A549 treated with AZD9567 at 1 μM for 4 hours (cell line): ENCODE results near the gene TBC1D12. TPM values are rescaled to one million over a fixed set of nuclear protein-coding genes. Genes with fewer than 3 reads are reported as not detected.

Experiments used
- total RNA-seq: library from RNA; stranded (reverse); fragments of 200-300 nt; extraction: Qiagen RNA extraction; gene quantifications from 5 replicates; pipeline ENCODE4 v1.2.3, GENCODE V29; 2022; ENCODE audit not compliant: insufficient read depth

TBC1D12 gene
- total RNA-seq = 4.1 to 6.7 TPM (median 5.8 TPM) in 5 replicates

DNA sequence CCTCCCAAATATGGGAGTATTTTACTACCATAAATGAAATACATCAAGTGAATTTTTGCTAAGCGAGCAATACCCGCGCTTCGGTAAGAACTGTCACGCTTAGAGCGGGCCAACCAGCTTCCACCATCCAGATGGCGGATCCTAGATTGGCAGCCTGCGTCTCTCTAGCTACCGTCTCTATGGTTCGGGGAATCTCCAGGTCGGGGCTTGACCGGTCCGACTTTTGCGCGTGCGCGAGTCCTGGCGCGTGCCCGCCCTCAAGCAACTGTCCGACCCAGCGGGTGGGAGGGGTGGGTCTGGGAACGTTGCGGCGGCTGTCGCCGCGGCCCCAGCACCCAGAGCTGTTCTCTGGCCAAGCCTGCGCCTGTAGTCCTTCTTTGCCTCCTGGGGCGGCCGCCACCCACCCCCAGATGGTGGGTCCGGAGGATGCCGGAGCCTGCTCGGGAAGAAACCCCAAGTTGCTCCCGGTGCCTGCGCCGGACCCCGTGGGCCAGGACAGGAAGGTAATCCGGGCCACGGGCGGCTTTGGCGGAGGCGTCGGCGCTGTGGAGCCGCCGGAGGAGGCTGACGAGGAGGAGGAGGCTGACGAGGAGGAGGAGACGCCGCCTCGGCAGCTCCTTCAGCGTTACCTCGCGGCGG lies at the start of gene TBC1D12:
TBC1D12 (plus strand) TSS at position 338 of the 639 bp plus-strand sequence; CDS start at position 411, 73 bp downstream.

DNA sequence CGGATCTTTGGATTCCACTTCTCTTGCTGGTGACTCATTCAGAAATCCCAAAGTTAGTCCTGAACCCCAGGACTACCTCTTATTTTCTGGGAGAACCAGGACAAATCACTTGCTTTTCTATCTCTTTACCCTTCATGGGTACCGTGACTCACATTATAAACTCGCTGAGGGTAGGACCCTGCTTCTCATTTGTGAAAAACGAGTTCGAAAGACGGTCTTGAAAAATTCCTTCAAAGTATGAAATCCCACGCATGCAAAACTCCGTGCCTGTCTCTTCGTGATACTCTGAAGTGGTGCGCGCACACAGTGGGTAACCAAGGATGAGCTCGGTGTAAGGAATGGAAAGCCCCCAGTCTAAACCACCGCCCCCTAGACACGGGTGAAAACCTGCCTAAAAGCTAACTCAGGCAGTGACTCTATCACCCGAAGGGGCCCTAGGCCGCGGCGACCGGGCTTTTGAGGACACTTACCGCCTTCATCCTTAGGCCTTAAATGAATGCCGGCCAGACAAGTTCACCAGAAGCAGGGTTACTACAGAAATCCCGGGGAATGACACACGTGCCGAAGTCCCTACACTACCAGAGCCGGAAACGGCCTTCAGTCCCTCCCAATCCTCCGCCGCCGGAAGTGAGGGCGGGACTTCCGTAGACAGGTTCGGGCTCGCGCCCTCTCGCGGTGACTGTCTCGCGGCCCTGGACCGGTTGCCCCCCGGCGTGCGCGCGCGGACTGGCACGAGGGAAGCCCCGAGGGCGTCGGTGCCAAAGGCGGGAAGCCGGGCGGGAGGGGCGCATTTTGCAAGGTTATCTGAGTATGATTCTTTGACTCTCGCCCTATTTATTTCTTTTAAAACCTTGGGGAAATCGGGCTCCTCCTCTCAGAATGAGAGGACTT lies 39.7 kb upstream of the TBC1D12 start, which contains the start of gene NOC3L:
NOC3L (minus strand) TSS at position 580 of the 891 bp plus-strand sequence; CDS start at position 479, 101 bp downstream.

DNA sequence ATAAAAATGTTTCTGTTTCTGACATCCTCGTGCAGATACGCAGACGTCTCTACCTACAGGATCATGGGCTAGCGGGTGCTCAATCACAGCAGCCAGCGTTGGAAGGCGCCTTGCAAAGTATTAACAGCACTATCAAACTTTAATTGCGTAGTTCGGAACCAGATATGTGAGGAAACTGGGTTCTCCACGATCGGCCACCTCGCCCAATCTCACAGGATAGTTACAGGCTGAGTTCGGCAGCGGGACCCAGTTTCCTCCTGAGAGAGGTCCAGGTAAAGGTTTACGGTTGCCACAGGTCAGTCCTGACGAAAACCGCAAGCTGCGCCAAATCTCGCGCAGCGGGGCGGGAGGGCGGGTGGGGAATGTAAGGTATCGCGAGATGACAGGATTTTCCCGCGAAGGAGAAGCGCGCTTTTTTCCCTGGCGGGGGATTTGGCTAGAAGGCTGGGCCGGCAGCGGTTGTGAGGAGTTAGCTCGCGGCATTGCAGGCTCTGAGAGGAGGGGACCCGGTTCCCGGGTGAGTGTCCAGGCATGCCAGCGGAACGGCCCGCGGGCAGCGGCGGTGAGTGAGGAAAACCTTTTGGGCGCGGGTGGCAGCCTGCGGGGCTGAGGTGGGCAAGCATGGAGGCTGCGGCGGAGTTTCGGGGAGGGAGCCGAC lies 143.2 kb downstream of the TBC1D12 start, which contains the start of gene HELLS:
HELLS (plus strand) TSS at position 398 of the 658 bp plus-strand sequence; CDS start at position 532, 134 bp downstream.

Other genes starting within 250 kb of the TBC1D12 start
- 20.0 to 25.7 TPM (median 25.1 TPM) in 5 replicates for gene NOC3L, start 39.6 kb upstream of the TBC1D12 start, total RNA-seq
- 24.0 to 36.5 TPM (median 27.0 TPM) in 5 replicates for gene HELLS, start 143.2 kb downstream of the TBC1D12 start, total RNA-seq